ENCODE data around the gene RASSF5. TPM values are rescaled to one million over a fixed set of nuclear protein-coding genes. Genes with fewer than 3 reads are reported as not detected.
"Not testable (repeated sequence)": the region's sequence is repeated elsewhere in the genome, so short reads cannot be mapped to it uniquely, and the experiment has no call there.

The RASSF5 gene
- polyA plus RNA-seq, 4 donors = 1.6 to 7.3 (median 4.4) TPM

GRCh38 chr1:206579747-206580437, 72.6 kb downstream of the RASSF5 start:
- Histone ChIP-seq H3K4me3 (ENCODE audit: low read depth in 1 of 3, low read length in 3 of 3) (no peak overlapping the region), H3K27ac (ENCODE audit: low read depth in 1 of 3, low read length in 2 of 3) (peak overlapping the region; percentile 1 to 87 (median 65)), H3K4me1 (ENCODE audit: control insufficient read depth in 3 of 3, insufficient read depth in 2 of 3, low read depth in 1 of 3, low read length in 2 of 3) (peaks cover 0 to 7% (median 0%) of the 10 kb centered on the region in 3 donors), H3K36me3 (ENCODE audit: control insufficient read depth in 3 of 3, insufficient read depth in 2 of 3, low read depth in 1 of 3, low read length in 3 of 3) (peaks cover 0 to 3% (median 3%) of the 10 kb centered on the region in 3 donors), H3K27me3 (ENCODE audit: control insufficient read depth in 3 of 3, insufficient read depth in 3 of 3, low read length in 3 of 3) (no peaks in the 10 kb centered on the region), H3K9me3 (ENCODE audit: control insufficient read depth in 2 of 2, insufficient read depth in 1 of 2, low read depth in 1 of 2, low read length in 1 of 2) (no peaks in the 10 kb centered on the region)
- FAIRE-seq (no peak), DNase-seq (peak; percentile 25 to 66)
- WGBS, 3 donors = 65 to 80% (median 66%) methylated on average over 11 of the region's 11 CpGs

GRCh38 chr1:206580438-206581113, 73.2 kb downstream of the RASSF5 start:
- FAIRE-seq (no peak), DNase-seq (no peak)
- H3K4me1 ChIP-seq (ENCODE audit: control insufficient read depth in 3 of 3, insufficient read depth in 2 of 3, low read depth in 1 of 3, low read length in 2 of 3) = peaks cover 0 to 7% (median 0%) of the 10 kb centered on the region in 3 donors
- H3K36me3 ChIP-seq (ENCODE audit: control insufficient read depth in 3 of 3, insufficient read depth in 2 of 3, low read depth in 1 of 3, low read length in 3 of 3) = peaks cover 0 to 8% (median 3%) of the 10 kb centered on the region in 3 donors
- 74 to 88% (median 80%) methylated on average over 8 of the region's 8 CpGs for WGBS, 3 donors
- H3K27me3 ChIP-seq (ENCODE audit: control insufficient read depth in 3 of 3, insufficient read depth in 3 of 3, low read length in 3 of 3) = no peaks in the 10 kb centered on the region
- H3K27ac ChIP-seq (ENCODE audit: low read depth in 1 of 3, low read length in 2 of 3) = peak overlapping the region; percentile 1 to 87 (median 65)
- no peaks in the 10 kb centered on the region for H3K9me3 ChIP-seq (ENCODE audit: control insufficient read depth in 2 of 2, insufficient read depth in 1 of 2, low read depth in 1 of 2, low read length in 1 of 2)
- H3K4me3 ChIP-seq (ENCODE audit: low read depth in 1 of 3, low read length in 3 of 3) = no peak overlapping the region

- not testable (repeated sequence) for H3K4me3 ChIP-seq (ENCODE audit: low read depth in 1 of 3, low read length in 3 of 3); DNase-seq; H3K9me3 ChIP-seq (ENCODE audit: control insufficient read depth in 2 of 2, insufficient read depth in 1 of 2, low read depth in 1 of 2, low read length in 1 of 2); H3K4me1 ChIP-seq (ENCODE audit: control insufficient read depth in 3 of 3, insufficient read depth in 2 of 3, low read depth in 1 of 3, low read length in 2 of 3); FAIRE-seq; H3K27me3 ChIP-seq (ENCODE audit: control insufficient read depth in 3 of 3, insufficient read depth in 3 of 3, low read length in 3 of 3)
- H3K36me3 ChIP-seq (ENCODE audit: control insufficient read depth in 3 of 3, insufficient read depth in 2 of 3, low read depth in 1 of 3, low read length in 3 of 3) = peaks cover 0 to 14% (median 3%) of the 10 kb centered on the region in 3 donors
- H3K27ac ChIP-seq (ENCODE audit: low read depth in 1 of 3, low read length in 2 of 3) = peak overlapping the region in 1 of 3 donors; percentile 87
- 93 to 96% (median 94%) methylated on average over 7 of the region's 7 CpGs for WGBS, 3 donors
Observed at GRCh38 chr1:206581114-206581497, 73.8 kb downstream of the RASSF5 start.

GRCh38 chr1:206581571-206581981, 74.2 kb downstream of the RASSF5 start:
- FAIRE-seq (no peak), DNase-seq (no peak)
- peaks cover 0 to 18% (median 3%) of the 10 kb centered on the region in 3 donors for H3K36me3 ChIP-seq (ENCODE audit: control insufficient read depth in 3 of 3, insufficient read depth in 2 of 3, low read depth in 1 of 3, low read length in 3 of 3)
- H3K27ac ChIP-seq (ENCODE audit: low read depth in 1 of 3, low read length in 2 of 3) = peak overlapping the region in 1 of 3 donors; percentile 38
- WGBS, 3 donors = 60 to 74% (median 60%) methylated on average over 10 of the region's 10 CpGs
- no peaks in the 10 kb centered on the region for H3K27me3 ChIP-seq (ENCODE audit: control insufficient read depth in 3 of 3, insufficient read depth in 3 of 3, low read length in 3 of 3)
- H3K4me3 ChIP-seq (ENCODE audit: low read depth in 1 of 3, low read length in 3 of 3) = no peak overlapping the region
- peaks cover 0 to 5% (median 0%) of the 10 kb centered on the region in 3 donors for H3K4me1 ChIP-seq (ENCODE audit: control insufficient read depth in 3 of 3, insufficient read depth in 2 of 3, low read depth in 1 of 3, low read length in 2 of 3)
- no peaks in the 10 kb centered on the region for H3K9me3 ChIP-seq (ENCODE audit: control insufficient read depth in 2 of 2, insufficient read depth in 1 of 2, low read depth in 1 of 2, low read length in 1 of 2)

- FAIRE-seq (no peak), DNase-seq (no peak)
- Histone ChIP-seq H3K27ac (ENCODE audit: low read depth in 1 of 3, low read length in 2 of 3) (no peak overlapping the region), H3K27me3 (ENCODE audit: control insufficient read depth in 3 of 3, insufficient read depth in 3 of 3, low read length in 3 of 3) (no peaks in the 10 kb centered on the region), H3K4me1 (ENCODE audit: control insufficient read depth in 3 of 3, insufficient read depth in 2 of 3, low read depth in 1 of 3, low read length in 2 of 3) (peaks cover 0 to 5% (median 0%) of the 10 kb centered on the region in 3 donors), H3K36me3 (ENCODE audit: control insufficient read depth in 3 of 3, insufficient read depth in 2 of 3, low read depth in 1 of 3, low read length in 3 of 3) (peaks cover 0 to 28% (median 5%) of the 10 kb centered on the region in 3 donors), H3K9me3 (ENCODE audit: control insufficient read depth in 2 of 2, insufficient read depth in 1 of 2, low read depth in 1 of 2, low read length in 1 of 2) (no peaks in the 10 kb centered on the region), H3K4me3 (ENCODE audit: low read depth in 1 of 3, low read length in 3 of 3) (no peak overlapping the region)
- 77 to 87% (median 80%) methylated on average over 5 of the region's 5 CpGs for WGBS, 3 donors
Observed at GRCh38 chr1:206582537-206582936, 75.2 kb downstream of the RASSF5 start.

- 71 to 77% (median 77%) methylated on average over 18 of the region's 18 CpGs for WGBS, 3 donors
- FAIRE-seq = no peak
Observed at GRCh38 chr1:206582971-206583706, 75.8 kb downstream of the RASSF5 start.

GRCh38 chr1:206583707-206584648, 76.6 kb downstream of the RASSF5 start:
- Histone ChIP-seq H3K36me3 (ENCODE audit: control insufficient read depth in 3 of 3, insufficient read depth in 2 of 3, low read depth in 1 of 3, low read length in 3 of 3) (peaks cover 0 to 39% (median 5%) of the 10 kb centered on the region in 3 donors), H3K27ac (ENCODE audit: low read depth in 1 of 3, low read length in 2 of 3) (no peak overlapping the region), H3K4me3 (ENCODE audit: low read depth in 1 of 3, low read length in 3 of 3) (no peak overlapping the region), H3K4me1 (ENCODE audit: control insufficient read depth in 3 of 3, insufficient read depth in 2 of 3, low read depth in 1 of 3, low read length in 2 of 3) (peaks cover 0 to 5% (median 0%) of the 10 kb centered on the region in 3 donors), H3K9me3 (ENCODE audit: control insufficient read depth in 2 of 2, insufficient read depth in 1 of 2, low read depth in 1 of 2, low read length in 1 of 2) (no peaks in the 10 kb centered on the region), H3K27me3 (ENCODE audit: control insufficient read depth in 3 of 3, insufficient read depth in 3 of 3, low read length in 3 of 3) (no peaks in the 10 kb centered on the region)
- WGBS, 3 donors = 83 to 87% (median 86%) methylated on average over 16 of the region's 16 CpGs
- no peak for FAIRE-seq
- peak; percentile 73 to 74 for DNase-seq

More at GRCh38 chr1:206582971-206583706, 75.8 kb downstream of the RASSF5 start:
- no peaks in the 10 kb centered on the region for H3K27me3 ChIP-seq (ENCODE audit: control insufficient read depth in 3 of 3, insufficient read depth in 3 of 3, low read length in 3 of 3)
- no peak overlapping the region for H3K27ac ChIP-seq (ENCODE audit: low read depth in 1 of 3, low read length in 2 of 3)
- H3K9me3 ChIP-seq (ENCODE audit: control insufficient read depth in 2 of 2, insufficient read depth in 1 of 2, low read depth in 1 of 2, low read length in 1 of 2) = no peaks in the 10 kb centered on the region
- no peak overlapping the region for H3K4me3 ChIP-seq (ENCODE audit: low read depth in 1 of 3, low read length in 3 of 3)
- no peak for DNase-seq
- H3K4me1 ChIP-seq (ENCODE audit: control insufficient read depth in 3 of 3, insufficient read depth in 2 of 3, low read depth in 1 of 3, low read length in 2 of 3) = peaks cover 0 to 5% (median 0%) of the 10 kb centered on the region in 3 donors
- peaks cover 0 to 34% (median 5%) of the 10 kb centered on the region in 3 donors for H3K36me3 ChIP-seq (ENCODE audit: control insufficient read depth in 3 of 3, insufficient read depth in 2 of 3, low read depth in 1 of 3, low read length in 3 of 3)
